IMR-90 (cell line): ENCODE measurements around the gene ARHGEF3. TPM values are rescaled to one million over a fixed set of nuclear protein-coding genes. Genes with fewer than 3 reads are reported as not detected.

Experiments used
- ATAC-seq: fragments of 200-7000 bp; cut with Tn5 transposase; 2 replicates; pipeline ENCODE4 v1.9.1; 2020; ENCODE audit warnings: low read depth, mild to moderate bottlenecking, moderate library complexity
- BruUV-seq: library from RNA; stranded (reverse); fragments of 400-500 nt; replicated peaks from 2 replicates; lab custom pipeline; 2021; lab: Mats Ljungman, UMichigan
- CTCF ChIA-PET: fragments of 300-600 bp; formaldehyde crosslinking; extraction: SDS; loops from one replicate; lab custom pipeline; 2021; ENCODE audit warnings: antibody characterized with exemption; lab: Yijun Ruan, JAX
- POLR2A ChIA-PET: fragments of 300-600 bp; sonication (Branson Sonifier 250); formaldehyde crosslinking; loops from one replicate; lab custom pipeline; 2022; ENCODE audit warnings: antibody characterized with exemption; ENCODE audit not compliant: unreplicated experiment; lab: Charles Lee
- DNase-seq: peaks from one replicate; pipeline ENCODE4 v3.0.0; 2013
- H2AFZ ChIP-seq: replicated peaks from 2 replicates; pipeline ENCODE3; 2013; ENCODE audit warnings: low read length, mild to moderate bottlenecking; ENCODE audit not compliant: poor library complexity
- H2AK5ac ChIP-seq: 2 replicates; pipeline ENCODE4 v1.6.1; 2013; ENCODE audit warnings: low read depth, low read length, inconsistent platforms
- H2AK9ac ChIP-seq: replicated peaks from 2 replicates; pipeline ENCODE3; 2013; ENCODE audit warnings: mild to moderate bottlenecking, low read depth, low read length, moderate library complexity; ENCODE audit not compliant: poor library complexity
- H2BK120ac ChIP-seq: 2 replicates; pipeline ENCODE4 v1.6.1; 2013; ENCODE audit warnings: low read depth, low read length, inconsistent platforms
- H2BK15ac ChIP-seq: 3 replicates; pipeline ENCODE4 v1.6.1; 2013; ENCODE audit warnings: low read depth, low read length, inconsistent platforms
- H2BK20ac ChIP-seq: 2 replicates; pipeline ENCODE4 v1.6.1; 2013; ENCODE audit warnings: low read depth, mild to moderate bottlenecking, inconsistent platforms, low read length, moderate library complexity
- H2BK5ac ChIP-seq: 2 replicates; pipeline ENCODE4 v1.6.1; 2013; ENCODE audit warnings: mild to moderate bottlenecking, low read depth, low read length, inconsistent platforms; ENCODE audit not compliant: poor library complexity, severe bottlenecking
- H3K14ac ChIP-seq: replicated peaks from 2 replicates; pipeline ENCODE4 v1.6.1; 2013; ENCODE audit warnings: low read depth, low read length, inconsistent platforms
- H3K18ac ChIP-seq: 2 replicates; pipeline ENCODE4 v1.6.1; 2013; ENCODE audit warnings: low read depth, low read length, control low read depth
- H3K23ac ChIP-seq: 2 replicates; pipeline ENCODE4 v1.6.1; 2013; ENCODE audit warnings: low read depth, low read length, inconsistent platforms
- H3K27ac ChIP-seq: 2 replicates; pipeline ENCODE4 v1.5.1; 2013; ENCODE audit warnings: mild to moderate bottlenecking, control low read depth, low read length; ENCODE audit not compliant: insufficient read depth
- H3K27me3 ChIP-seq: 2 replicates; pipeline ENCODE4 v1.6.1; 2013; ENCODE audit warnings: low read length; ENCODE audit not compliant: control insufficient read depth, insufficient read depth
- H3K36me3 ChIP-seq: 2 replicates; pipeline ENCODE4 v1.6.1; 2013; ENCODE audit warnings: low read length, mixed read lengths; ENCODE audit not compliant: control insufficient read depth, insufficient read depth
- H3K4ac ChIP-seq: 2 replicates; pipeline ENCODE4 v1.6.1; 2013; ENCODE audit warnings: low read depth, low read length, inconsistent platforms
- H3K4me1 ChIP-seq: 2 replicates; pipeline ENCODE4 v1.6.1; 2013; ENCODE audit warnings: low read length, mixed read lengths; ENCODE audit not compliant: control insufficient read depth, insufficient read depth
- H3K4me2 ChIP-seq: 2 replicates; pipeline ENCODE4 v1.6.1; 2013; ENCODE audit warnings: low read depth, mild to moderate bottlenecking, control low read depth, low read length, moderate library complexity
- H3K4me3 ChIP-seq: 2 replicates; pipeline ENCODE4 v1.5.1; 2013; ENCODE audit warnings: low read depth, mild to moderate bottlenecking, control low read depth, low read length, moderate library complexity; ENCODE audit not compliant: insufficient read depth
- H3K56ac ChIP-seq: 2 replicates; pipeline ENCODE4 v1.6.1; 2013; ENCODE audit warnings: low read length, inconsistent platforms; ENCODE audit not compliant: insufficient read depth; ENCODE audit errors: extremely low read depth
- H3K79me1 ChIP-seq, 2 experiments: 2 replicates each; pipeline ENCODE4 v1.6.1; 2013; ENCODE audit warnings: low read length in 2 of 2, inconsistent platforms in 1 of 2, low read depth in 1 of 2
- H3K9ac ChIP-seq: 2 replicates; pipeline ENCODE4 v1.6.1; 2013; ENCODE audit warnings: low read depth, low read length, control low read depth
- H3K9me1 ChIP-seq: 2 replicates; pipeline ENCODE4 v1.6.1; 2013; ENCODE audit warnings: low read length, inconsistent platforms; ENCODE audit not compliant: insufficient read depth
- H3K9me3 ChIP-seq: 2 replicates; pipeline ENCODE4 v1.6.1; 2013; ENCODE audit warnings: low read length; ENCODE audit not compliant: control insufficient read depth, insufficient read depth
- H4K20me1 ChIP-seq: 2 replicates; pipeline ENCODE4 v1.6.1; 2013; ENCODE audit warnings: low read length, inconsistent platforms; ENCODE audit not compliant: insufficient read depth
- H4K5ac ChIP-seq: 2 replicates; pipeline ENCODE4 v1.6.1; 2013; ENCODE audit warnings: mild to moderate bottlenecking, low read depth, low read length, control low read depth
- H4K8ac ChIP-seq, 2 experiments: 2 replicates each; pipeline ENCODE4 v1.6.1; 2013; ENCODE audit warnings: low read depth in 2 of 2, low read length in 2 of 2, control low read depth in 1 of 2, inconsistent platforms in 1 of 2
- H4K91ac ChIP-seq: 2 replicates; pipeline ENCODE4 v1.6.1; 2013; ENCODE audit warnings: low read depth, low read length, inconsistent platforms; ENCODE audit not compliant: insufficient read depth
- FOS ChIP-seq: fragments of 150-350 bp; IDR thresholded peaks from 2 replicates; pipeline ENCODE4 v1.6.1; 2016; ENCODE audit warnings: low read depth, low read length
- MAFK ChIP-seq: IDR thresholded peaks from 2 replicates; pipeline ENCODE4 v1.6.1; 2012; ENCODE audit warnings: low read depth, low read length, improper control_type of control experiment
- RAD21 ChIP-seq: IDR thresholded peaks from 2 replicates; pipeline ENCODE4 v1.6.1; 2012; ENCODE audit warnings: low read length, improper control_type of control experiment
- RFX5 ChIP-seq: IDR thresholded peaks from 2 replicates; pipeline ENCODE4 v1.8.0; 2012; ENCODE audit warnings: low read depth, mild to moderate bottlenecking, low read length, moderate library complexity
- WGBS, 2 experiments: methylation state at CpG; one replicate each; pipeline versions ENCODE4 v1.1.5 to v1.1.7; 2013; ENCODE audit warnings: missing lambda C conversion rate in 2 of 2; ENCODE audit not compliant: insufficient read length in 1 of 2; ENCODE audit errors: extremely low coverage in 2 of 2; 5-methylcytosine and 5-hydroxymethylcytosine counted together
- dilution Hi-C: fragments of 300-500 bp; cut with HindIII; formaldehyde crosslinking; loops from one replicate; pipeline ENCODE4 v1.14.3; 2018; ENCODE audit warnings: low sequenced_read_pairs; ENCODE audit not compliant: unreplicated experiment
- in situ Hi-C: fragments of 300-500 bp; cut with MboI; formaldehyde crosslinking; loops from 3 replicates; pipeline ENCODE4 v1.14.3; 2019; ENCODE audit warnings: low sequenced_read_pairs, inconsistent platforms, mixed read lengths
- intact Hi-C: fragments of 100-400 bp; cut with micrococcal nuclease; formaldehyde crosslinking; loops from 2 replicates; pipeline ENCODE4 v1.10.0; 2022
- polyA plus RNA-seq, 3 experiments: library from polyadenylated mRNA; depleted of rRNA; stranded (reverse); fragments of >200 nt; gene quantifications; 2 replicates each; pipeline ENCODE4 v1.2.3, GENCODE V29; 2012; ENCODE audit warnings: low replicate concordance in 1 of 3
- total RNA-seq: library from RNA; depleted of rRNA; stranded (reverse); fragments of >200 nt; gene quantifications from 2 replicates; pipeline ENCODE4 v1.2.3, GENCODE V29; 2012

ARHGEF3 gene
- total and polyA plus RNA-seq, 2 of the 4 experiments (the other 2 are of a cell fraction), result 2.1 to 2.3 TPM

DNA sequence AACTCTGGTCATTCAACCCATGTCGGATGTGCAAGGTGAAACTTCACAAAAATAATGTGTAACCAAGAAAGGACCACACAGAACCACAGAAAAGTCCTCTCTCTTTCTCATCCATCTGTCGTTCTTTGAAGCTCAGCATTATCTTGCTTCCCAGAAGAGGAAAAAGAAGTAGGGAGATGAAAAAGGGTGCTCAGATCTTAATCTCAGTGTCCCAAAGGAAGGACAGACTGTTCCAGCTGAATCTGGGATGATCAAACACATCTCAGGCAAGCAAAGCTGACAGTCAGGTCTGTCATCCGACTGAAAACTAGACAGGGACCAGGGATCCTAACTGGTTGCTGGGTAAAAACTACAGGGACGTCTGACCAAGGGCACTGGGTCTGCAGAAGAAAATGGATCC is 16.2 kb downstream of the ARHGEF3 start:
- ChIA-PET CTCF (no interaction called here), POLR2A (no interaction called here)
- Histone ChIP-seq H3K4me2 (no peak overlapping the region), H2AK9ac (no peak overlapping the region), H3K27me3 (no peaks in the 10 kb centered on the region), H3K4me1 (peaks cover 12% of the 10 kb centered on the region), H4K20me1 (no peaks in the 10 kb centered on the region), H3K23ac (no peak overlapping the region), H4K91ac (no peak overlapping the region), H2BK120ac (peak overlapping the region; percentile 90; the same call in 1 of the 2 replicates), H2AFZ (peak overlapping the region; percentile 3), H4K5ac (no peak overlapping the region), H3K36me3 (no peaks in the 10 kb centered on the region), H2BK15ac (no peak overlapping the region), H3K27ac (no peak overlapping the region), H3K9me3 (no peaks in the 10 kb centered on the region), H3K4ac (no peak overlapping the region), H2BK20ac (peak overlapping the region; percentile 8), H3K56ac (no peak overlapping the region), H4K8ac (no peak overlapping the region), H3K18ac (0 out of 2 replicates have a peak overlapping the region, but pooled peaks have one; percentile 22), H3K79me1 (no peaks in the 10 kb centered on the region), H3K9ac (no peak overlapping the region), H3K14ac (no peak overlapping the region), H2AK5ac (no peak overlapping the region; the same call in 1 of the 2 replicates), H3K9me1 (peaks cover 5% of the 10 kb centered on the region; the same call in 1 of the 2 replicates), H3K4me3 (no peak overlapping the region), H2BK5ac (no peak overlapping the region)
- BruUV-seq, result no TSS peak
- TF ChIP-seq RFX5 (no peak), MAFK (no peak), RAD21 (no peak), FOS (no peak)
- intact Hi-C loops (no loop called here), in situ Hi-C loops (no loop called here), dilution Hi-C loops (no loop called here)
- WGBS, 2 experiments, result 80% methylated on average over 1 of the region's 4 CpGs; no CpG with 5 or more reads in 1 of the 2 experiments
- no peak for DNase-seq
- no peak for ATAC-seq
